ENCODE data around the gene MAP3K12. TPM values are rescaled to one million over a fixed set of nuclear protein-coding genes. Genes with fewer than 3 reads are reported as not detected.

Gene MAP3K12
- total and polyA plus RNA-seq, 2 experiments from 2014 or later, result 10.0 to 16.0 TPM

DNA sequence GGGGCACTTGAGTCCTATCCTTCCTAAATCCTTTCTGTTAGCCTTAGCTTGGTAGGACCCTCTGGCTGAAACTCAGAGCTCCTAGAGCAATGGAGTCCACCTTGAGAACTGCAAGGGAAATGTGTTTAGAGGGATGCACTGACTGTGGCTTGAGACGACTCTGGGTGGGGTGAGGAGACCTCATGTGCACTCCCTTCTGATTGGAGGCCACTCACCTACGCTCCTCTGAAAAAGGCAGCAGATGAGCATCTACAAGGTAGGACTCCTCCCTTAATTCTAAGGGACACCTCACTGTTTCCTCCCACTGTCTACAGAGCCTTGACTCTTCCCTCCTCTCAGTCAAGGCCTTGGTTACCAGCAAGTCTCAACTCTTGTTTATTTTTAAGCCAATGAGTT, 1.0 kb downstream of the MAP3K12 start:
- peak overlapping the region; percentile 81 for H3K4me2 ChIP-seq
- 71% methylated on average over 2 of the region's 2 CpGs for WGBS (ENCODE audit: low lambda C conversion rate, missing lambda C conversion rate)
- no peaks in the 10 kb centered on the region for H3K9me2 ChIP-seq (replicated peaks; ENCODE audit: insufficient read depth)
- H3K27me3 ChIP-seq, result no peaks in the 10 kb centered on the region
- H3K9me3 ChIP-seq (ENCODE audit: low read depth), result no peaks in the 10 kb centered on the region
- no peak overlapping the region for H3K27ac ChIP-seq
- DNase-seq (ENCODE audit: low spot score), result no peak
- H3K79me2 ChIP-seq, result peaks cover 44% of the 10 kb centered on the region
- H4K20me1 ChIP-seq (ENCODE audit: insufficient read depth, poor library complexity, severe bottlenecking), result no peaks in the 10 kb centered on the region
- H3K4me1 ChIP-seq (ENCODE audit: insufficient read depth), result peaks cover 42% of the 10 kb centered on the region
- TF ChIP-seq EZH2phosphoT487 (IDR thresholded peaks at IDR 0.05; ENCODE audit: low read depth, severe bottlenecking, unreplicated experiment), result no peak
- TF ChIP-seq, protein P1, sequence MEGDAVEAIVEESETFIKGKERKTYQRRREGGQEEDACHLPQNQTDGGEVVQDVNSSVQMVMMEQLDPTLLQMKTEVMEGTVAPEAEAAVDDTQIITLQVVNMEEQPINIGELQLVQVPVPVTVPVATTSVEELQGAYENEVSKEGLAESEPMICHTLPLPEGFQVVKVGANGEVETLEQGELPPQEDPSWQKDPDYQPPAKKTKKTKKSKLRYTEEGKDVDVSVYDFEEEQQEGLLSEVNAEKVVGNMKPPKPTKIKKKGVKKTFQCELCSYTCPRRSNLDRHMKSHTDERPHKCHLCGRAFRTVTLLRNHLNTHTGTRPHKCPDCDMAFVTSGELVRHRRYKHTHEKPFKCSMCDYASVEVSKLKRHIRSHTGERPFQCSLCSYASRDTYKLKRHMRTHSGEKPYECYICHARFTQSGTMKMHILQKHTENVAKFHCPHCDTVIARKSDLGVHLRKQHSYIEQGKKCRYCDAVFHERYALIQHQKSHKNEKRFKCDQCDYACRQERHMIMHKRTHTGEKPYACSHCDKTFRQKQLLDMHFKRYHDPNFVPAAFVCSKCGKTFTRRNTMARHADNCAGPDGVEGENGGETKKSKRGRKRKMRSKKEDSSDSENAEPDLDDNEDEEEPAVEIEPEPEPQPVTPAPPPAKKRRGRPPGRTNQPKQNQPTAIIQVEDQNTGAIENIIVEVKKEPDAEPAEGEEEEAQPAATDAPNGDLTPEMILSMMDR (IDR thresholded peaks at IDR 0.05; ENCODE audit: poor library complexity), result no peak
- no peak for TF ChIP-seq EZH2 (IDR thresholded peaks at IDR 0.05; ENCODE audit: borderline replicate concordance)
- no peak overlapping the region for H3K4me3 ChIP-seq
- no peak overlapping the region for H2AFZ ChIP-seq
- no peaks in the 10 kb centered on the region for H3K36me3 ChIP-seq (replicated peaks; ENCODE audit: insufficient read depth, low read depth)

DNA sequence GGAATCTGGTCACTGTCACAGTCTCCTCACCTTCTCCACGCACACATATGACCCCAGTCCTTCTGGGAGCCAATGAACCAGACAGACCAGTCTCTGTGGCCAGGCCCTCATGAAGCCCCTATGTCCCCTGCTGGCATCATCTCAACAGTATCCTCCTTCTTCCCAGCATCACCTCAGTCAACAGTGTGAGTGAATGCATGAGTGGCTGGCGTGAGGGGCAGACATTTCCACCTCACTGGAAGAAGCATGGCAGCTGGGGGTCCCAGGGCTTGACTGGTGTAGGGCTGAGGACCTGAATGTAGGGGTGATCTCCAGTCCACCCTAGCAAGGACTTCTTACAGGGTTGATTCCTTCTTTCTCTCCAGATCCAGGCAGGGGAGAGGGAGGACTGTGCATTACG, 1.8 kb downstream of the MAP3K12 start:
- TF ChIP-seq, protein P1 (IDR thresholded peaks at IDR 0.05; ENCODE audit: poor library complexity), result no peak
- no peak for TF ChIP-seq EZH2 (IDR thresholded peaks at IDR 0.05; ENCODE audit: borderline replicate concordance)
- TF ChIP-seq EZH2phosphoT487 (IDR thresholded peaks at IDR 0.05; ENCODE audit: low read depth, severe bottlenecking, unreplicated experiment), result no peak
- peaks cover 42% of the 10 kb centered on the region for H3K4me1 ChIP-seq (ENCODE audit: insufficient read depth)
- H3K79me2 ChIP-seq, result peaks cover 37% of the 10 kb centered on the region

DNA sequence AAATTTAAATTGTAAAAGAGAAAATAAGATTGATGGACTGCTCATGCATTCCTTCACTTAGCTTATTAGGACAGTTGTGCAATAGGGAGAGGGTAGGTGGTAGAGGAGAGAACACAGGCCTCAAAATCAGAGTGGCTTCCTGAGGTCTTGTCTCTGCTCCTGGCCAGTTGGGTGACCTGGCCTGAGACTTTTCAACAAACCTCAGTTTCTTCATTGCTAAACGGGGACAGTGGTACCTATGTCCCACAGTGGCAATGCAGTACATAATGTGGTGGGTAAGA, 2.6 kb downstream of the MAP3K12 start:
- peak overlapping the region; percentile 38 for H3K27ac ChIP-seq
- no peaks in the 10 kb centered on the region for H3K9me3 ChIP-seq (ENCODE audit: low read depth)
- no peak overlapping the region for H2AFZ ChIP-seq
- no peak overlapping the region for H3K4me3 ChIP-seq
- no peaks in the 10 kb centered on the region for H3K27me3 ChIP-seq
- peaks cover 35% of the 10 kb centered on the region for H3K79me2 ChIP-seq
- 94% methylated on average over 1 of the region's 1 CpG for WGBS (ENCODE audit: low lambda C conversion rate, missing lambda C conversion rate)
- no peaks in the 10 kb centered on the region for H3K9me2 ChIP-seq (replicated peaks; ENCODE audit: insufficient read depth)
- H4K20me1 ChIP-seq (ENCODE audit: insufficient read depth, poor library complexity, severe bottlenecking), result no peaks in the 10 kb centered on the region
- H3K4me2 ChIP-seq, result peak overlapping the region; percentile 59
- no peak for DNase-seq (ENCODE audit: low spot score)
- no peaks in the 10 kb centered on the region for H3K36me3 ChIP-seq (replicated peaks; ENCODE audit: insufficient read depth, low read depth)
- TF ChIP-seq EZH2phosphoT487 (IDR thresholded peaks at IDR 0.05; ENCODE audit: low read depth, severe bottlenecking, unreplicated experiment), result no peak
- H3K4me1 ChIP-seq (ENCODE audit: insufficient read depth), result peaks cover 40% of the 10 kb centered on the region

More for the DNA sequence above, 1.8 kb downstream of the MAP3K12 start:
- H3K4me2 ChIP-seq, result no peak overlapping the region
- DNase-seq (ENCODE audit: low spot score), result no peak
- 96% methylated on average over 3 of the region's 3 CpGs for WGBS (ENCODE audit: low lambda C conversion rate, missing lambda C conversion rate)
- H3K36me3 ChIP-seq (replicated peaks; ENCODE audit: insufficient read depth, low read depth), result no peaks in the 10 kb centered on the region
- no peak overlapping the region for H3K4me3 ChIP-seq
- no peaks in the 10 kb centered on the region for H4K20me1 ChIP-seq (ENCODE audit: insufficient read depth, poor library complexity, severe bottlenecking)
- H3K27ac ChIP-seq, result no peak overlapping the region
- H3K9me2 ChIP-seq (replicated peaks; ENCODE audit: insufficient read depth), result no peaks in the 10 kb centered on the region
- no peaks in the 10 kb centered on the region for H3K27me3 ChIP-seq
- no peaks in the 10 kb centered on the region for H3K9me3 ChIP-seq (ENCODE audit: low read depth)
- no peak overlapping the region for H2AFZ ChIP-seq

DNA sequence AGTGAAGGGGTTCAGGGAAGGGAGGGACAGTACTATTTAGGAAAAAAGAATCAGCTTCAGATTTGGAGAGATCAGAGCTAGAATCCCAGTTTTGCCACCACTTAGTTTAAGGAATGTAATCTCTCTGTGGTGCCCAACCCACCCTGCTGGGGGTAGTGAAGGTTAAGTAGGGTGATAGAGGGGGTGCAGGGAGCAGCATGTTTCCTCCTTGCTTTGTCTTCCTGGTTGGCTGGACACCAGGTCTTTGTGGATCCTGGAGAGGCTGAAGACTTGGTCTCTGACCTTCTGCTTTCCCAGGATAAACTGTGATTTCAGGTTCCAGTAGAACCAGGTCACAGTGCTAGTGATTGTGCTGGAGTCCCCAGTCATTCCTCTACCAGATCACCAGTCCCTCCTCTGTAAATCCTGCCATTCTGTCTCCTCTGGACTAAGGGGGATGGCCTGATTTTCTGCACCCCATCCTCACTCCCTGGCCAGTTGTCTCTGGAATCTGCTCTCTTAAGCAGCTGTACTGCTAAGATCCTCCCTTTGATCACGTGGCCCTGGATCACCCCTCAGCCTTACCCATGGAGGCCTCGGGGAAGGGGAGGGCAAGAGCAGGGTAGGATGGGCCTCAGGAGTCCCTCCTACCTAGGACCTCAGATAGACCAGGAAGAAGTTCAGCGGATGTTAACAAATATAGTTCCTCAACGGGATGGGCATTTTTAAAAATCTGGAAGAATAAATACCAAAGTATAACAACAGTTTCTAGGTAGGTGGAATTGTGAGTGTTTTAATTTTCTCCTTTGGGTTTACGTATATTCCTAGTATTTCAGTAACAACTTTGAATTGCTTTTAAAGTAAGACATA, 3.1 kb downstream of the MAP3K12 start:
- peaks cover 39% of the 10 kb centered on the region for H3K79me2 ChIP-seq
- no peak overlapping the region for H3K4me3 ChIP-seq
- H3K27ac ChIP-seq, result peak overlapping the region; percentile 59
- H3K9me2 ChIP-seq (replicated peaks; ENCODE audit: insufficient read depth), result no peaks in the 10 kb centered on the region
- peaks cover 37% of the 10 kb centered on the region for H3K4me1 ChIP-seq (ENCODE audit: insufficient read depth)
- whole genome bisulfite sequencing (ENCODE audit: low lambda C conversion rate, missing lambda C conversion rate), result 29% methylated on average over 5 of the region's 5 CpGs
- no peaks in the 10 kb centered on the region for H4K20me1 ChIP-seq (ENCODE audit: insufficient read depth, poor library complexity, severe bottlenecking)
- no peaks in the 10 kb centered on the region for H3K36me3 ChIP-seq (replicated peaks; ENCODE audit: insufficient read depth, low read depth)
- H3K4me2 ChIP-seq, result peak overlapping the region; percentile 59
- H3K9me3 ChIP-seq (ENCODE audit: low read depth), result no peaks in the 10 kb centered on the region
- H2AFZ ChIP-seq, result no peak overlapping the region
- TF ChIP-seq, protein P1 (IDR thresholded peaks at IDR 0.05; ENCODE audit: poor library complexity), result no peak
- TF ChIP-seq EZH2phosphoT487 (IDR thresholded peaks at IDR 0.05; ENCODE audit: low read depth, severe bottlenecking, unreplicated experiment), result no peak
- TF ChIP-seq EZH2 (IDR thresholded peaks at IDR 0.05; ENCODE audit: borderline replicate concordance), result no peak
- H3K27me3 ChIP-seq, result no peaks in the 10 kb centered on the region
- DNase-seq (ENCODE audit: low spot score), result peak; percentile 89

Data from hepatocyte (in vitro differentiated cells).